WTC11 (cell line): ENCODE measurements around the gene CTNS. TPM values are rescaled to one million over a fixed set of nuclear protein-coding genes. Genes with fewer than 3 reads are reported as not detected.
"Not testable (repeated sequence)": the region's sequence is repeated elsewhere in the genome, so short reads cannot be mapped to it uniquely, and the experiment has no call there.

Experiments
- ATAC-seq: fragments of 200-7000 bp; cut with Tn5 transposase; 2 replicates; pipeline ENCODE4 v1.10.0; 2021; ENCODE audit warnings: mild to moderate bottlenecking, moderate library complexity
- CTCF ChIA-PET: fragments of 300-600 bp; sonication (Branson Sonifier 250); formaldehyde crosslinking; loops from one replicate; lab custom pipeline; 2021; ENCODE audit warnings: antibody characterized with exemption; lab: Charles Lee
- POLR2A ChIA-PET: fragments of 350-600 bp; sonication (Branson Sonifier 250); formaldehyde crosslinking; loops from one replicate; lab custom pipeline; 2021; ENCODE audit warnings: antibody characterized with exemption; lab: Charles Lee
- DNase-seq: peaks from one replicate; pipeline ENCODE4 v3.0.0; 2021; ENCODE audit warnings: low spot score
- H3K27ac Mint-ChIP-seq: 2 replicates; pipeline ENCODE4 v1.8.0; 2021; ENCODE audit warnings: mixed read lengths
- H3K27me3 Mint-ChIP-seq: 2 replicates; pipeline ENCODE4 v1.8.0; 2021; ENCODE audit warnings: low read depth, mild to moderate bottlenecking, moderate library complexity, mixed read lengths
- H3K36me3 Mint-ChIP-seq: 2 replicates; pipeline ENCODE4 v1.8.0; 2021; ENCODE audit warnings: mixed read lengths
- H3K4me1 Mint-ChIP-seq: 2 replicates; pipeline ENCODE4 v1.8.0; 2022; ENCODE audit warnings: mixed read lengths
- H3K4me3 Mint-ChIP-seq: 2 replicates; pipeline ENCODE4 v1.8.0; 2021; ENCODE audit warnings: mild to moderate bottlenecking, moderate library complexity, mixed read lengths
- H3K9me3 Mint-ChIP-seq: 2 replicates; pipeline ENCODE4 v1.8.0; 2021; ENCODE audit warnings: mixed read lengths
- CREB1 ChIP-seq: sonication (generic); formaldehyde crosslinking; IDR thresholded peaks from 2 replicates; pipeline ENCODE4 v1.8.0; 2023; ENCODE audit warnings: mild to moderate bottlenecking, missing genetic modification reagents
- FOXP1 ChIP-seq: sonication (generic); formaldehyde crosslinking; IDR thresholded peaks from 2 replicates; pipeline ENCODE4 v1.8.0; 2022; ENCODE audit warnings: missing genetic modification reagents, mild to moderate bottlenecking, moderate library complexity, borderline replicate concordance
- IRF2 ChIP-seq: sonication (generic); formaldehyde crosslinking; IDR thresholded peaks from 2 replicates; pipeline ENCODE4 v1.8.0; 2022; ENCODE audit warnings: low read depth, missing genetic modification reagents, borderline replicate concordance
- PRRX2 ChIP-seq: fragments of 250-450 bp; sonication (Bioruptor Pico); IDR thresholded peaks from 2 replicates; pipeline ENCODE4 v1.8.0; 2021; ENCODE audit warnings: mild to moderate bottlenecking
- TCF7 ChIP-seq: sonication (generic); formaldehyde crosslinking; IDR thresholded peaks from 2 replicates; pipeline ENCODE4 v1.8.0; 2022; ENCODE audit warnings: mild to moderate bottlenecking, low read depth, missing genetic modification reagents, moderate library complexity
- ZNF263 ChIP-seq: sonication (generic); formaldehyde crosslinking; IDR thresholded peaks from 2 replicates; pipeline ENCODE4 v1.8.1; 2022; ENCODE audit warnings: low read depth, mild to moderate bottlenecking, moderate library complexity, missing genetic modification reagents
- total RNA-seq: library from RNA; stranded (reverse); gene quantifications from 3 replicates; pipeline ENCODE4 v1.2.3, GENCODE V29; 2021
- TF ChIP-seq, protein P1 (sequence below): fragments of 250-450 bp; sonication (Bioruptor Pico); IDR thresholded peaks from 2 replicates; pipeline ENCODE4 v1.9.0; 2021; ENCODE audit warnings: mild to moderate bottlenecking
- TF ChIP-seq, protein P2 (sequence below): sonication (generic); formaldehyde crosslinking; conservative IDR thresholded peaks from 2 replicates; pipeline ENCODE4 v1.8.1; 2022; ENCODE audit warnings: mild to moderate bottlenecking, missing genetic modification reagents
- TF ChIP-seq, protein P3 (sequence below): sonication (generic); formaldehyde crosslinking; IDR thresholded peaks from 2 replicates; pipeline ENCODE4 v1.8.1; 2023; ENCODE audit warnings: mild to moderate bottlenecking, missing genetic modification reagents
- TF ChIP-seq, protein P4 (sequence below): sonication (generic); formaldehyde crosslinking; IDR thresholded peaks from 2 replicates; pipeline ENCODE4 v1.8.0; 2022; ENCODE audit warnings: mild to moderate bottlenecking, missing genetic modification reagents
- TF ChIP-seq, protein P5 (sequence below): fragments of 250-450 bp; sonication (Bioruptor Pico); IDR thresholded peaks from 2 replicates; pipeline ENCODE4 v2.1.2; 2022; ENCODE audit warnings: mild to moderate bottlenecking, moderate library complexity
- TF ChIP-seq, protein P6 (sequence below): sonication (generic); formaldehyde crosslinking; IDR thresholded peaks from 2 replicates; pipeline ENCODE4 v1.8.0; 2022; ENCODE audit warnings: mild to moderate bottlenecking, missing genetic modification reagents
- TF ChIP-seq, protein P7 (sequence below): sonication (generic); formaldehyde crosslinking; IDR thresholded peaks from 2 replicates; pipeline ENCODE4 v1.8.1; 2023; ENCODE audit warnings: mild to moderate bottlenecking, missing genetic modification reagents, borderline replicate concordance

CTNS gene
- total RNA-seq, 1 experiment from 2014 or later, result 10.7 TPM

DNA sequence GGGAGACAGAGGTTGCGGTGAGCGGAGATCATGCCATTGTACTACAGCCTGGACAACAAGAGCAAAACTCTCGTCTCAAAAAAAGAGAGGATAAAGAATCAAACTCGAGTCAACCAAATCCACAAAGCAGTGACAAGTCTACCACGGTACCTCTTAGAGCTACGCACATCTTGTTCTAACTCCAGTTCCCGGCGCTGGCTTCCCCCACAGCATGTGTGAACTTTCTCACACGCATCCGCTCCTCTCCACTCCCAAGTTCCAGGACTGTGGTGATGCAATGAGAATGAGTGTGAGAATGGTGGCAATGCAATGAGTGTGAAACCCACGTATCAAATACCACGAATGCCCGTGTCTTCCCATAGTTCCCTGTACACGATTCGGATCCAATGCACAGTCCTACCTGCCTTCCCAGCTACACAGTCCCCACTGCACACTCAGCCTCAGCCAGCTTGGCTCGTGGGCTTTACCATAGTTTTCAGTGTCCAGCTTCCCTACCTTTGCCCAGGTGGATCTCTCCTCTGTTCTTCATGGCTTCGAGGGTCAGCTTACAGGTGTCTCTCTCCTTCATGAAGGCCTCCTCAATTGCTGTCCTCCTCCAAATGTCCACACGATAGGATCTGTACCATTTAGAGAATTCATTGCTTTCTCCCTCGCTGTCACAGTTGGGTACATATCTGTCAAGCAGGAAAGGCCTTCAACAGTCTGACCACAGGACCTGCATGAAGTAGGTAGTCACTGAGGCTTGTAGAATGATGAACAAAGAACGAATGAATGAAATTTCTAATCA, 68.6 kb downstream of the CTNS start:
- H3K9me3 Mint-ChIP-seq, result peaks cover 16% of the 10 kb centered on the region
- no peaks in the 10 kb centered on the region; the same call in 1 of the 2 replicates for H3K4me1 Mint-ChIP-seq
- DNase-seq, result no peak
- H3K4me3 Mint-ChIP-seq, result no peak overlapping the region
- CTCF ChIA-PET, result interaction anchor here (1.7 kb wide), 1 partner anchor 23 kb away, joined by 5 read pairs; no protein-coding TSS in a partner anchor
- H3K27ac Mint-ChIP-seq, result peak overlapping the region; percentile 12; the same call in 1 of the 2 replicates
- TF ChIP-seq, protein P1, sequence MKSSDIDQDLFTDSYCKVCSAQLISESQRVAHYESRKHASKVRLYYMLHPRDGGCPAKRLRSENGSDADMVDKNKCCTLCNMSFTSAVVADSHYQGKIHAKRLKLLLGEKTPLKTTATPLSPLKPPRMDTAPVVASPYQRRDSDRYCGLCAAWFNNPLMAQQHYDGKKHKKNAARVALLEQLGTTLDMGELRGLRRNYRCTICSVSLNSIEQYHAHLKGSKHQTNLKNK, result no peak
- TF ChIP-seq, protein P2, sequence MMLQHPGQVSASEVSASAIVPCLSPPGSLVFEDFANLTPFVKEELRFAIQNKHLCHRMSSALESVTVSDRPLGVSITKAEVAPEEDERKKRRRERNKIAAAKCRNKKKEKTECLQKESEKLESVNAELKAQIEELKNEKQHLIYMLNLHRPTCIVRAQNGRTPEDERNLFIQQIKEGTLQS, result no peak
- TF ChIP-seq, protein P3, sequence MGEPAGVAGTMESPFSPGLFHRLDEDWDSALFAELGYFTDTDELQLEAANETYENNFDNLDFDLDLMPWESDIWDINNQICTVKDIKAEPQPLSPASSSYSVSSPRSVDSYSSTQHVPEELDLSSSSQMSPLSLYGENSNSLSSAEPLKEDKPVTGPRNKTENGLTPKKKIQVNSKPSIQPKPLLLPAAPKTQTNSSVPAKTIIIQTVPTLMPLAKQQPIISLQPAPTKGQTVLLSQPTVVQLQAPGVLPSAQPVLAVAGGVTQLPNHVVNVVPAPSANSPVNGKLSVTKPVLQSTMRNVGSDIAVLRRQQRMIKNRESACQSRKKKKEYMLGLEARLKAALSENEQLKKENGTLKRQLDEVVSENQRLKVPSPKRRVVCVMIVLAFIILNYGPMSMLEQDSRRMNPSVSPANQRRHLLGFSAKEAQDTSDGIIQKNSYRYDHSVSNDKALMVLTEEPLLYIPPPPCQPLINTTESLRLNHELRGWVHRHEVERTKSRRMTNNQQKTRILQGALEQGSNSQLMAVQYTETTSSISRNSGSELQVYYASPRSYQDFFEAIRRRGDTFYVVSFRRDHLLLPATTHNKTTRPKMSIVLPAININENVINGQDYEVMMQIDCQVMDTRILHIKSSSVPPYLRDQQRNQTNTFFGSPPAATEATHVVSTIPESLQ (CRISPR knock-in tag), result no peak
- TF ChIP-seq, protein P4, sequence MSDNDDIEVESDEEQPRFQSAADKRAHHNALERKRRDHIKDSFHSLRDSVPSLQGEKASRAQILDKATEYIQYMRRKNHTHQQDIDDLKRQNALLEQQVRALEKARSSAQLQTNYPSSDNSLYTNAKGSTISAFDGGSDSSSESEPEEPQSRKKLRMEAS (CRISPR knock-in tag), result no peak
- TF ChIP-seq CREB1 (CRISPR knock-in tag) (no peak), PRRX2 (CRISPR knock-in tag) (no peak), FOXP1 (CRISPR knock-in tag) (no peak), IRF2 (CRISPR knock-in tag) (no peak), TCF7 (CRISPR knock-in tag) (no peak), ZNF263 (CRISPR knock-in tag) (no peak)
- TF ChIP-seq, protein P5, sequence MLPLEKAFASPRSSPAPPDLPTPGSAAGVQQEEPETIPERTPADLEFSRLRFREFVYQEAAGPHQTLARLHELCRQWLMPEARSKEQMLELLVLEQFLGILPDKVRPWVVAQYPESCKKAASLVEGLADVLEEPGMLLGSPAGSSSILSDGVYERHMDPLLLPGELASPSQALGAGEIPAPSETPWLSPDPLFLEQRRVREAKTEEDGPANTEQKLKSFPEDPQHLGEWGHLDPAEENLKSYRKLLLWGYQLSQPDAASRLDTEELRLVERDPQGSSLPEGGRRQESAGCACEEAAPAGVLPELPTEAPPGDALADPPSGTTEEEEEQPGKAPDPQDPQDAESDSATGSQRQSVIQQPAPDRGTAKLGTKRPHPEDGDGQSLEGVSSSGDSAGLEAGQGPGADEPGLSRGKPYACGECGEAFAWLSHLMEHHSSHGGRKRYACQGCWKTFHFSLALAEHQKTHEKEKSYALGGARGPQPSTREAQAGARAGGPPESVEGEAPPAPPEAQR (CRISPR knock-in tag), result no peak
- TF ChIP-seq, protein P6, sequence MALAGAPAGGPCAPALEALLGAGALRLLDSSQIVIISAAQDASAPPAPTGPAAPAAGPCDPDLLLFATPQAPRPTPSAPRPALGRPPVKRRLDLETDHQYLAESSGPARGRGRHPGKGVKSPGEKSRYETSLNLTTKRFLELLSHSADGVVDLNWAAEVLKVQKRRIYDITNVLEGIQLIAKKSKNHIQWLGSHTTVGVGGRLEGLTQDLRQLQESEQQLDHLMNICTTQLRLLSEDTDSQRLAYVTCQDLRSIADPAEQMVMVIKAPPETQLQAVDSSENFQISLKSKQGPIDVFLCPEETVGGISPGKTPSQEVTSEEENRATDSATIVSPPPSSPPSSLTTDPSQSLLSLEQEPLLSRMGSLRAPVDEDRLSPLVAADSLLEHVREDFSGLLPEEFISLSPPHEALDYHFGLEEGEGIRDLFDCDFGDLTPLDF (CRISPR knock-in tag), result no peak
- TF ChIP-seq, protein P7, sequence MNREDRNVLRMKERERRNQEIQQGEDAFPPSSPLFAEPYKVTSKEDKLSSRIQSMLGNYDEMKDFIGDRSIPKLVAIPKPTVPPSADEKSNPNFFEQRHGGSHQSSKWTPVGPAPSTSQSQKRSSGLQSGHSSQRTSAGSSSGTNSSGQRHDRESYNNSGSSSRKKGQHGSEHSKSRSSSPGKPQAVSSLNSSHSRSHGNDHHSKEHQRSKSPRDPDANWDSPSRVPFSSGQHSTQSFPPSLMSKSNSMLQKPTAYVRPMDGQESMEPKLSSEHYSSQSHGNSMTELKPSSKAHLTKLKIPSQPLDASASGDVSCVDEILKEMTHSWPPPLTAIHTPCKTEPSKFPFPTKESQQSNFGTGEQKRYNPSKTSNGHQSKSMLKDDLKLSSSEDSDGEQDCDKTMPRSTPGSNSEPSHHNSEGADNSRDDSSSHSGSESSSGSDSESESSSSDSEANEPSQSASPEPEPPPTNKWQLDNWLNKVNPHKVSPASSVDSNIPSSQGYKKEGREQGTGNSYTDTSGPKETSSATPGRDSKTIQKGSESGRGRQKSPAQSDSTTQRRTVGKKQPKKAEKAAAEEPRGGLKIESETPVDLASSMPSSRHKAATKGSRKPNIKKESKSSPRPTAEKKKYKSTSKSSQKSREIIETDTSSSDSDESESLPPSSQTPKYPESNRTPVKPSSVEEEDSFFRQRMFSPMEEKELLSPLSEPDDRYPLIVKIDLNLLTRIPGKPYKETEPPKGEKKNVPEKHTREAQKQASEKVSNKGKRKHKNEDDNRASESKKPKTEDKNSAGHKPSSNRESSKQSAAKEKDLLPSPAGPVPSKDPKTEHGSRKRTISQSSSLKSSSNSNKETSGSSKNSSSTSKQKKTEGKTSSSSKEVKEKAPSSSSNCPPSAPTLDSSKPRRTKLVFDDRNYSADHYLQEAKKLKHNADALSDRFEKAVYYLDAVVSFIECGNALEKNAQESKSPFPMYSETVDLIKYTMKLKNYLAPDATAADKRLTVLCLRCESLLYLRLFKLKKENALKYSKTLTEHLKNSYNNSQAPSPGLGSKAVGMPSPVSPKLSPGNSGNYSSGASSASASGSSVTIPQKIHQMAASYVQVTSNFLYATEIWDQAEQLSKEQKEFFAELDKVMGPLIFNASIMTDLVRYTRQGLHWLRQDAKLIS, result no peak
- no peak for ATAC-seq
- POLR2A ChIA-PET, result no interaction called here
- no peaks in the 10 kb centered on the region for H3K27me3 Mint-ChIP-seq
- peaks cover 16% of the 10 kb centered on the region for H3K36me3 Mint-ChIP-seq

DNA sequence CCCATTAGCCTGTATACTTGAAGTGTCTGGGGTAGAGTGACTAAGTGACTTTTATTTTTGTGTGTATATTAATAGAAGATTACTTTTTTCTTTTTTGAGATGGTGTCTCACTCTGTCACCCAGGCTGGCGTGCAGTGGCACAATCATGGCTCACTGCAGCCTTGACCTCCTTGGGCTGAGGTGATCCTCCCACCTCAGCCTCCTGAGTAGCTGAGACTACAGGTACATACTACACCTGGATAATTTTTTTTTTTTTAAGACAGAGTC, 69.1 kb downstream of the CTNS start:
- H3K4me1 Mint-ChIP-seq, POLR2A ChIA-PET, H3K27ac Mint-ChIP-seq, H3K4me3 Mint-ChIP-seq, DNase-seq, H3K27me3 Mint-ChIP-seq, ATAC-seq: not testable (repeated sequence)
- CTCF ChIA-PET, result interaction anchor here (1.7 kb wide), 1 partner anchor 23 kb away, joined by 5 read pairs; no protein-coding TSS in a partner anchor
- H3K36me3 Mint-ChIP-seq, result peaks cover 16% of the 10 kb centered on the region
- H3K9me3 Mint-ChIP-seq, result peaks cover 16% of the 10 kb centered on the region
